OCI-LY7 (cell line): ENCODE data around the gene GALNT7. TPM values are rescaled to one million over a fixed set of nuclear protein-coding genes. Genes with fewer than 3 reads are reported as not detected.
A peak's percentile ranks its signal among the peaks of the same experiment; 100 is the strongest.

ENCODE experiments used
- BruUV-seq: library from RNA; stranded (reverse); fragments of 400-500 nt; replicated peaks from 2 replicates; lab custom pipeline; 2021; lab: Mats Ljungman, UMichigan
- CTCF ChIA-PET: fragments of 300-600 bp; sonication (Branson Sonifier 250); formaldehyde crosslinking; loops from one replicate; lab custom pipeline; 2022; ENCODE audit warnings: antibody characterized with exemption; ENCODE audit not compliant: unreplicated experiment; lab: Charles Lee
- POLR2A ChIA-PET: fragments of 300-600 bp; sonication (Branson Sonifier 250); formaldehyde crosslinking; loops from one replicate; lab custom pipeline; 2022; ENCODE audit warnings: antibody characterized with exemption; lab: Charles Lee
- DNase-seq: peaks from one replicate; pipeline ENCODE4 v3.0.0-alpha.2; 2015; ENCODE audit warnings: low spot score
- H2AFZ ChIP-seq: fragments of 200-600 bp; sonication (generic), shearing (Covaris generic); 2 replicates; pipeline ENCODE4 v1.6.1; 2014; ENCODE audit warnings: mild to moderate bottlenecking, antibody characterized with exemption, low read length, moderate library complexity
- H3K27ac ChIP-seq: fragments of 200-600 bp; sonication (generic); 2 replicates; pipeline ENCODE4 v1.5.1; 2014; ENCODE audit warnings: mixed run types, low read depth, mild to moderate bottlenecking, moderate library complexity, low read length, inconsistent platforms; ENCODE audit not compliant: poor library complexity, severe bottlenecking
- H3K36me3 ChIP-seq: fragments of 200-600 bp; sonication (generic); 2 replicates; pipeline ENCODE4 v1.6.1; 2014; ENCODE audit warnings: mild to moderate bottlenecking, antibody characterized with exemption, low read length, moderate library complexity, mixed read lengths; ENCODE audit not compliant: insufficient read depth
- H3K4me1 ChIP-seq: fragments of 200-600 bp; sonication (generic); 2 replicates; pipeline ENCODE4 v1.5.1; 2014; ENCODE audit warnings: mild to moderate bottlenecking, low read length; ENCODE audit not compliant: insufficient read depth, poor library complexity, severe bottlenecking
- H3K4me2 ChIP-seq: fragments of 200-600 bp; sonication (generic); 2 replicates; pipeline ENCODE4 v1.6.1; 2014; ENCODE audit warnings: mild to moderate bottlenecking, low read length
- H3K4me3 ChIP-seq: fragments of 200-600 bp; sonication (generic); 2 replicates; pipeline ENCODE4 v1.5.1; 2014; ENCODE audit warnings: mild to moderate bottlenecking, low read depth, low read length; ENCODE audit not compliant: poor library complexity, severe bottlenecking
- H3K79me2 ChIP-seq: fragments of 200-600 bp; sonication (generic); 2 replicates; pipeline ENCODE4 v1.6.1; 2016; ENCODE audit warnings: low read depth, mild to moderate bottlenecking, low read length, moderate library complexity, mixed read lengths; ENCODE audit not compliant: insufficient read depth
- H3K9me2 ChIP-seq: fragments of 200-600 bp; sonication (generic); 2 replicates; pipeline ENCODE4 v1.6.1; 2016; ENCODE audit warnings: mild to moderate bottlenecking, low read length, mixed read lengths; ENCODE audit not compliant: insufficient read depth
- H3K9me3 ChIP-seq: fragments of 200-600 bp; sonication (generic); 2 replicates; pipeline ENCODE4 v1.6.1; 2014; ENCODE audit warnings: mild to moderate bottlenecking, mixed run types, low read length, mixed read lengths
- H4K20me1 ChIP-seq: fragments of 200-600 bp; sonication (generic); 2 replicates; pipeline ENCODE4 v1.6.1; 2014; ENCODE audit warnings: mild to moderate bottlenecking, antibody characterized with exemption, low read length, moderate library complexity, mixed read lengths; ENCODE audit not compliant: insufficient read depth
- EZH2phosphoT487 ChIP-seq: fragments of 200-600 bp; sonication (generic); IDR thresholded peaks from 2 replicates; pipeline ENCODE4 v1.6.1; 2018; ENCODE audit warnings: low read depth, borderline replicate concordance, mild to moderate bottlenecking, mixed run types, antibody characterized with exemption, low read length, moderate library complexity, mixed read lengths
- intact Hi-C: fragments of 100-400 bp; cut with micrococcal nuclease; formaldehyde crosslinking; loops from one replicate; pipeline ENCODE4 v1.10.0; 2022; ENCODE audit not compliant: unreplicated experiment
- total RNA-seq, 2 experiments: library from RNA; depleted of rRNA in 1 of 2; stranded (reverse); fragments of >200 nt in 1 of 2; shearing (Covaris generic) in 1 of 2; gene quantifications; 2 replicates each; pipeline ENCODE4 v1.2.3, GENCODE V29; 2014 to 2022
- TF ChIP-seq, protein P1 (sequence below): fragments of 200-600 bp; sonication (generic); conservative IDR thresholded peaks from 2 replicates; pipeline ENCODE4 v1.5.1; 2014; ENCODE audit warnings: mild to moderate bottlenecking, antibody characterized with exemption, low read length, moderate library complexity, mixed read lengths

GALNT7 gene
- total RNA-seq, 2 experiments from 2014 or later, result 20.3 to 34.4 TPM

DNA sequence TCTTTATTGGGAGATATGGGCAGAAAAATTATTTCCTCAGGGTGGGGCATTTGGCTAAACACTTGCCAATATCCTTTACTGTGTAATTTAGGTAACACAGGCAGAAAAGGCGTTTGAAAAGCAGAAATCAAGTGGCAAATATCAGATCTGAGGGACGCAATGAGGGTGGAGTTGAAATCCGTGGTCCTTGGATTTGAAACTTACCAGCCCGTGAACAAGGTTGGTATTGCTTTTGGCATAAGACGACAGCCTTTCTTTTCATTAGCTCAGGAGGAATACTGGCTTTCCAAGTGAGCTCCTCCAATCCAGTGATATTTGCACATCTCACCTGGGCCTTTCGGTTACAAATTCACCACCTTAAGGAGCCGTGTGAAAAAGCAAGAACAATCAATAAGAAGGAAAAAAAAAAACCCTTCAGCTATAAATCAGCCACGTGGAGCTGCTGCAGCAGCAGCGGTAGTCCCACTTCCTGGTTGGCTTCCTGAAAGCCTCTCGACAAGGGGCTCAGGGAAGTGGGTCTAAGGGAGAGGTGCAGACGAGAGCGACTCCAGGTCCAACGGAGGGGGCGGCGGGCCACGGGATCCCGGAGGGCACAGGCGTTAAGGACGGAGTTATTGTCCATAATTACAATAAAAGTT is 734 bp upstream of the GALNT7 start:
- no peak for TF ChIP-seq EZH2phosphoT487
- TF ChIP-seq, protein P1, sequence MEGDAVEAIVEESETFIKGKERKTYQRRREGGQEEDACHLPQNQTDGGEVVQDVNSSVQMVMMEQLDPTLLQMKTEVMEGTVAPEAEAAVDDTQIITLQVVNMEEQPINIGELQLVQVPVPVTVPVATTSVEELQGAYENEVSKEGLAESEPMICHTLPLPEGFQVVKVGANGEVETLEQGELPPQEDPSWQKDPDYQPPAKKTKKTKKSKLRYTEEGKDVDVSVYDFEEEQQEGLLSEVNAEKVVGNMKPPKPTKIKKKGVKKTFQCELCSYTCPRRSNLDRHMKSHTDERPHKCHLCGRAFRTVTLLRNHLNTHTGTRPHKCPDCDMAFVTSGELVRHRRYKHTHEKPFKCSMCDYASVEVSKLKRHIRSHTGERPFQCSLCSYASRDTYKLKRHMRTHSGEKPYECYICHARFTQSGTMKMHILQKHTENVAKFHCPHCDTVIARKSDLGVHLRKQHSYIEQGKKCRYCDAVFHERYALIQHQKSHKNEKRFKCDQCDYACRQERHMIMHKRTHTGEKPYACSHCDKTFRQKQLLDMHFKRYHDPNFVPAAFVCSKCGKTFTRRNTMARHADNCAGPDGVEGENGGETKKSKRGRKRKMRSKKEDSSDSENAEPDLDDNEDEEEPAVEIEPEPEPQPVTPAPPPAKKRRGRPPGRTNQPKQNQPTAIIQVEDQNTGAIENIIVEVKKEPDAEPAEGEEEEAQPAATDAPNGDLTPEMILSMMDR, result no peak
- Histone ChIP-seq H4K20me1 (peaks cover 9% of the 10 kb centered on the region; the same call in 1 of the 2 replicates), H3K79me2 (peaks cover 34% of the 10 kb centered on the region), H3K4me2 (peak overlapping the region; percentile 80), H3K9me2 (no peaks in the 10 kb centered on the region), H3K27ac (peak overlapping the region; percentile 84), H3K4me3 (peak overlapping the region; percentile 79), H3K9me3 (no peaks in the 10 kb centered on the region), H3K4me1 (peaks cover 20% of the 10 kb centered on the region), H3K36me3 (peaks cover 32% of the 10 kb centered on the region), H2AFZ (peak overlapping the region; percentile 90)
- ChIA-PET CTCF (interaction anchor here (0.6 kb wide), 1 partner anchor 173 kb away, joined by 5 read pairs; no protein-coding TSS in a partner anchor), POLR2A (interaction anchor here (0.6 to 1.5 kb wide), 20 partner anchors 8 to 388 kb away, joined by 3 to 7 read pairs (median 4); partner anchors contain the start of genes HMGB2 and SAP30)
- peak; percentile 66 for DNase-seq
- BruUV-seq, result TSS peak; percentile 69
- intact Hi-C loops, result loop anchor here (1.0 to 5.0 kb wide), 4 partner anchors 89 to 201 kb away; partner anchors contain the start of gene HMGB2

DNA sequence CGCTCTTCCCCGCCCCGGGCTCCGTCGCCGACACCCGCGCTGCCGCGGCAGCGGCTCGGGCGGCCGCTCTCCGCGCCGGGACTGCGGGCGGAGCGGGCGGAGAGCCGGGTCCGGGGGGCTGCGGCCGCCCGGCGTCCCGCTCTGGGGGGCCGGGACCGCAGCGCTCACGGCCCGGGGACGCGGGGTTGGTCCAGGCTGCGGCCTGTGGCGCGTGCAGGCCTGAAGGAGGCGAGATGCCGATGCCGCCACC is 492 bp downstream of the GALNT7 start:
- Histone ChIP-seq H4K20me1 (peaks cover 13% of the 10 kb centered on the region; the same call in 1 of the 2 replicates), H3K4me1 (peaks cover 33% of the 10 kb centered on the region), H3K27ac (peak overlapping the region; percentile 84), H3K79me2 (peaks cover 46% of the 10 kb centered on the region), H3K9me2 (no peaks in the 10 kb centered on the region), H3K4me3 (peak overlapping the region; percentile 79), H3K4me2 (peak overlapping the region; percentile 97), H2AFZ (no peak overlapping the region; the same call in 1 of the 2 replicates), H3K9me3 (no peaks in the 10 kb centered on the region), H3K36me3 (peaks cover 27% of the 10 kb centered on the region)
- BruUV-seq, result no TSS peak
- POLR2A ChIA-PET, result interaction anchor here (1.1 to 1.5 kb wide), 2 partner anchors 96 to 168 kb away, joined by 4 read pairs; no protein-coding TSS in a partner anchor
- intact Hi-C loops, result loop anchor here (2.0 to 5.0 kb wide), 3 partner anchors 88 to 200 kb away; no protein-coding TSS in a partner anchor
- TF ChIP-seq, protein P1, result no peak
- no peak for TF ChIP-seq EZH2phosphoT487
- CTCF ChIA-PET, result no interaction called here
- no peak for DNase-seq
